HG03354 (cell line): ENCODE measurements around the gene PTK7.
"Not testable (repeated sequence)": the region's sequence is repeated elsewhere in the genome, so short reads cannot be mapped to it uniquely, and the experiment has no call there.

Experiments
- ATAC-seq: cut with Tn5 transposase; IDR thresholded peaks from one replicate; pipeline ENCODE4 v1.9.1; 2021; ENCODE audit warnings: mild to moderate bottlenecking; ENCODE audit not compliant: unreplicated experiment, poor library complexity, severe bottlenecking

The PTK7 gene

DNA sequence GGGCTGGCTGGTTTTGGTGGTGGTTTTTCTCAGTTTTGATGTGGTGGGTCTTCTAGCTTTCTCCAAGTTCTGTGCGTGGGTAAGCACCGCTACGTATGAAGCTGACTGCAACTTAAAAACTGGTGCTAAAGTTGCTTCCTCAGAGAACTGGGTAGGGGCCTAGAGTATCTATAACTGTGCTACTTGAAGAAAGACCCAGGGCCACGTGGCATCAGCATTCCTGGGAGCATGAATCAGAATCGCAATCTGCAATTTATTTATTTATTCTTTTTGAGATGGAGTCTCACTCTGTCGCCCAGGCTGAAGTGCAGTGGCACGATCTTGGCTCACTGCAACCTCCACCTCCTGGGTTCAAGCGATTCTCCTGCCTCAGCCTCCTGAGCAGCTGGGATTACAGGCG is 5.8 kb downstream of the PTK7 start:
- not testable (repeated sequence) for ATAC-seq

DNA sequence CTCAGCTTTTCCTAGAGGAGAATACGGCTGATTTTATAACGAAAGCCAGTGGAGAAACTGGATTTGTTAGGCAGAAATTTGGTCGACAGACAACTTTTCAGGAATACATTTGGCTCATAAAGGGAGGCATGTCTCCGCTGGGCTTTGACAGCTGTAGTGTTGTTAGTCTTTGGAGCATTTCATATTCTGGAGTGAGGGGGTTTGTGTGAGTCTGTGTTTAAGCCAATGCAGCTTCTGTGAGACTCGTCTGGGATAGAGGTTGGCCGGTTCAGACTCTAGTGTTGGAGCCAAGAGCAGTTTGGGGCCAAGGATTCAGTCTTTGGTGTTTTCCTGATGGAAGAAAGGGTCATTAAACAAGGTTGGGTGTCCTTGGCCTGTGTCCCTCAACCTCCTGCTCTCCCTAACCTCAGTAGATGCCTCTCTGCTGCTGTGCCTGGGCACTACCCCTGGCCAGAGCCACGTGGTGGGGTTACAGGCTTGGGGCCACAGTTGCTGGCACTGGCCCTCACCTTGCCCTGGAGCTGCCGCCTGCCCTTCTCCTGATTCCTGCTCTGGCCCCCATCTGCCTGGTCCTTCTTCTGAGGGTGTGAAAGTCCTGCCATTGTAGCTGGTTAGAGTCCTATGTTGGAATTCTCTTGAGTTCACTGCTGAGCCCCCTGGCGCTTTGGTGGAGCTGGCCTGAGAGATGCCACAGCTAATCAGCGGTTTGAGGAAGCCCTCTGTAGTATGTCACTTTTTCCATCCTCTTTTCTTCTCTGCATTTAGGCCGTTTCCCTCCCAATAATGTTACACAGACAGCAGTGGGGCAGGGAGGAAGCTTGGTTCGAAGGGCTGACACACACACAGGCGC is 6.9 kb downstream of the PTK7 start:
- no peak for ATAC-seq

DNA sequence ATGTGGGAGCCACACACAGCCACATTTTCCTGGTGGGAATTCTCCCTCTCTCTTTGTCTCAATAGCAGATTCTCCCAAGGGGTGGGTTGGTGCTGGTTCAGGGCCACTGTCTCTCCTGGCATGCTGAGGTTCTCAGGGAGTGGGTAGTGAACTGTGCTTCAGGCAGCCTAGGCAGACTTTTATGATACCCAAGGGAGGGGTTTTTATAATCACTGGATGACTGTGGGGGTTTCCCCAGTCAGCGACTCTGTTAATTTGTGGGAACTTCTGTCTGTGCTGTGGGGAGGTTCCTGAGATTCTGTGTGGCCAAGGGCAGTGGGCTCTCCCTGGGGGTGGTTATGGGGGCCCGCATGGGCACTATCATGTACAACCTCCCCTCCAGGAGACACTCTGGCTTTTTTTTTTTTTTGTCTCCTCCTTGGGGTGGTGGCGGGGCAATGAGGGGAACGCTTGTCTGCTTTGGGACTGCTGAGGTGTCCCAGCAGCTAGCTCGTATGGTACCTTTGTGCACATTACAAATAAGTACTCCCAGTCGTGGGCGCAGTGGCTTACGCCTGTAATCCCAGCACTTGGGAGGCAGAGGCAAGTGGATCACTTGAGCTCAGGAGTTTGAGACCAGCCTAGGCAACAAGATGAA is 10.0 kb downstream of the PTK7 start:
- no peak for ATAC-seq

DNA sequence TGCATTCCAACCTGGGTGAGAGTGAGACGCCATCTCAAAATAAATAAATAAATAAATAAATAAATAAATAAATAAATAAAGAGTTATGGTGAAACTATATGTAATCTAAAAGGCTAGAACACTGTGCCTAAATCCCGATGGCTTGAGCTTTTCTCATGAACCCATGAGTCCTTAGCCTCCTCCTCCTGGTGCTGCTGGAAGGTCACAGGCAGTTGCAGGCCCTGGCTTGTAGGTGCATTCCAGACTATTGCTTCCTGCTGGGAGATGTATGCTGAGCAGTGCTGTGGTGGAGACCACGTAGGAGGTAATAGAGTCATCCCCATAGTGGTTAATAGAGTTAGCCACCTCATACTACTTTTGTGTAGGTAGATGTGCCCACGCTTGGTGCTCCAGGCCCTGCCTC is 12.5 kb downstream of the PTK7 start:
- no peak for ATAC-seq

- ATAC-seq = no peak
Observed at GRCh38 chr6:43089467-43089866, 13.4 kb downstream of the PTK7 start.

DNA sequence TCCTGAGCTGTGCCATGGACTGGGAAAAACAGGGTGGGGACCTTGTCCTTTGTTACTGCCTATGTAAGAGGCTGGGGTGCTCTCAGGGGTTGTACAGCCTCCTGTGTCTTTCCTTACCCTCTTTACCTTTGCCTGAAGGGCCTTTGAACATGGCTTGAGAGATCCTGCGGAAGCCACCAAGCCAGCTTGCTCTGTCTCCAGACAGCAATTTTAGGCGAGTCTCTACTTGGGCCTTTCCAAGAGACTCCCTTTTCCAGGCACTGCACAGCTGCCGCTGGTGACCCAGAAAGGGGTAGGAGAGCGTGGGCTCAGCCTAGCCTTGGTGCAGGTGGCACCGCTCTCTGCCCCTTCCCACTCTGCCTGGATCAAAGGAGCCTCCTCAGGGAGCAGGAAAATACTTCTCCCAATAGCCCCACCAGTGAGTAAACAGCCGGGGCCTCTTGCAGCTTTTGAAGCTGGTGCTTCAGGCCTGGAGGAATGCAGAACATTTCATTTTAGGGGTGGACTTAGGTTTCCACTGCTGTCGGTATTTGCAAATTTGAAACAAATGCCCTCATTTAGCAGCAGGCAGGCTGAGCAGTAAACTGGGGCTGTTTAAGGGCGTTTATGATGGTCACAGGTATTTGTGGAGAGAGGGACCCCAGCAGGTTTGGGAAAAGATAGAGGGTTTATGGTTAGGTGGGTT is 13.9 kb downstream of the PTK7 start:
- ATAC-seq = no peak

GRCh38 chr6:43090559-43090956 is 14.4 kb downstream of the PTK7 start:
- ATAC-seq = no peak

GRCh38 chr6:43091020-43091419 is 14.9 kb downstream of the PTK7 start:
- ATAC-seq = no peak

DNA sequence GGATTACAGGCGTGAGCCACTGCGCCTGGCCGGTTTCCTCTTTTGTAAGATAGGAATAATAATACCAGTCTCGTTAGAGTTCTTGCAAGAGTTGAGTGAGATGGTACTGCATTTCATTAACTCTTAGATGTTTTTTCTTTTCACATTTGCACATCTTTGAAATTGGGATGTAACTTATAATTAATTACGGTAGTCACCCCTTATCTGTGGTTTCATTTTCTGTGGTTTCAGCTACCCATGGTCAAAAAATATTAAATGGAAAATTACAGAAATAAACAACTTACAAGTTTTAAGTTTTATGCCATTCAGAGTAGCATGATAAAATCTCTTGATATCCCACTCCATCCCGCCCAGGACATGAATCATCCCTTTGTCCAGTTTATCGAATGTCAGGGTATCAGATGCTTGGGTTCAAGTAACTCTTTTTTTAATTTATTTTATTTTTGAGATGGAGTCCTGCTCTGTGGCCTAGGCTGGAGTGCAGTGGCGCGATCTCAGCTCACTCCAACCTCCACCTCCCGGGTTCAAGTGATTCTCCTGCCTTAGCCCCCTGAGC is 15.4 kb downstream of the PTK7 start:
- no peak for ATAC-seq

GRCh38 chr6:43092635-43093034 is 16.5 kb downstream of the PTK7 start:
- ATAC-seq = no peak

DNA sequence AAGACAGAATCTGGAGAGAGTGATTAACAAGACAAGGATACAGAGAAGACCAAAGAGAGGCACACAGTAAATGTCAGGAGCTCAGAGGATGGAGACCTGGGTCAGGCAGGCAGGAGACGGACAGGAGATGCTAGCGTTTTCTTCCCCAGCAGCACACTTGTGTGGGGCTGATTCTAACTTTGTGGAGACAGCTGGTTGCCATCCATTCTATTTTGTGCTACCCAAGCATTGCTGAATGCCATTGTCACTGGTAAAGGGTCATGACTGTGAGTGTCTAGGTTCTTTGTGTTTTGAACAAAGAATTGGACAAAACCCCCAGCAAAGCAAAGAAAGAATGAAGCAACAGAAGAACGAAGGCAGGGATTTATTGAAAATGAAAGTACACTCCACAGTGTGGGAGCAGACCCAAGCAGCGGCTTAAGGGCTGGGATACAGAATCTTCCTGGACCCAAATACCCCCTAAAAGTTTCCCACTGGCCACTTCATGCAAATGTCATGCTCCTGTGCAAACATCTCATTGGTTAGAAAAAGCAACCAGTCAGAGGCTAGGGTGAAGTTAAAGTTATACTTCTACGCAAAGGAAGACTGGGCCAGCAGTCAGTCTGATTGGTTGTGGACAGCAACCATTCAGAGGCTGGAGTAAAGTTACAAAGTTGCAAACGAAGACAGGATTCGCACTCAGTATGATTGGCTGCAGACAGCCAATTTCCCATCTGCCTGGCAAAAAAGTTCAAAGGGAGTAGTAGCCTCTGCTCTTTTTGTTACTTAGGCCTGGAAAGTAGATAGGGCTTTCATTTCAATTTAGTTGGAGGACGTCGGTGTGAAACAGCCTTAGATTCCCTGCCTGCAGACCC is 17.5 kb downstream of the PTK7 start:
- ATAC-seq = no peak

DNA sequence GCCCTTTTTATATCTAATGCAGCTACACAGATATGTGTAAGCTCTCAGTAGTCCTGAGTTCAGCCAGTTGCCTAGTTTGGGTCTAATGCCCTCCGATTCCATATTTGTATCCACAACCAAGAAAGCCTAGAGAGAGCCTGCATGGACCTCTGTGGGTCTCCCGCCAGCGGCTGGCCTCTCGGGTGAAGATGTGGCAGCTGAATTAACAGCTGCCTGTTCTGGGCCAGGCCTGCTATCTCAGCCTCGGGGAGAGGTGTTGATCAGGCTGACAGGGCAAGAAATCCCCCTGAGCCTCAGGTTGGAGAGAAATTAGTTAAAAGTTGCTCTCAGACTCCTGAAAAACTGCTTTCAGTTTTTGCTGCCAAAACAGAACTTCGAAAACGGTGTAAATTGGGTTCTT is 19.8 kb downstream of the PTK7 start:
- no peak for ATAC-seq

DNA sequence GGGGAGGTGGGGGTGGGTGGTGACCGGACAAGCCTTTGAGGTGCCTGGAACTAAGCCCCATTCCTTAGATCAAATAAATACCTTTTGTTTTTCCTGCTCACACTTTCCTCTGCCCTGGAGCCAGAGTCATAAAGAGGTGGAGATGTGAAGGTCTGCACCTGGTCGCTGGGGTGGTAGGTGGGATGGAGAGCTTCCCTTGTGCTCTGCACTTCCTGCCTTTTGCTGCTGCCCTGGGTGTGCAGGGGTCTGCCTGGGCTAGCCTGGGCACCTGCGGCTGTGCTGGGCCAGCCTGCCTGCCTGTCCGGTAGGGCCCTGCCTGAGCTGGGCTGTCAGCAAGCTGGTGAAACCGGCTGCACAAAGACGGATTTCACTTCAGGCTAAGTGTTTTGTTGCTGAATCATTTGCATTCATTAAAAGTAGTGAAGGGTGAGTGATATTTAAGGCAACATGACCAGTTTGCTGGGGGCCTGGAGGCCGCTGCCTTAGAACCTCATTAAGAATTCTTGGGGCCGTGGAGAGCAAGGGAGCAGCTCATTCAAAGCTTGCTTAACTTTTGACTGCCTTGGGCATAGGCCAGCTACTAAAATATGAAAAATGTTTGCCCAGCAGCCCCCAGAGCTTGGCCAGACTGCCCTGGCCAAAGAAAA is 20.5 kb downstream of the PTK7 start:
- ATAC-seq = no peak

GRCh38 chr6:43097098-43097489 is 21.0 kb downstream of the PTK7 start:
- ATAC-seq = no peak

- no peak for ATAC-seq
Observed at GRCh38 chr6:43097502-43097901, 21.4 kb downstream of the PTK7 start.

GRCh38 chr6:43101497-43101896 is 25.4 kb downstream of the PTK7 start:
- ATAC-seq = no peak

GRCh38 chr6:43103253-43103876 is 27.3 kb downstream of the PTK7 start:
- ATAC-seq = no peak

- no peak for ATAC-seq
Observed at GRCh38 chr6:43105538-43106222, 29.6 kb downstream of the PTK7 start.
